ENCODE measurements around the gene HOXB4.

Gene HOXB4

GRCh38 chr17:48624118-48624517, 46.0 kb upstream of the HOXB4 start:
- no peak overlapping the region for H3K4me3 ChIP-seq (ENCODE audit: low read depth, low read length)
- TF ChIP-seq CTCF (IDR thresholded peaks at IDR 0.05; ENCODE audit: insufficient read depth, low read depth, low read length, missing control alignments) = no peak
- DNase-seq (ENCODE audit: low read depth) = no peak

GRCh38 chr17:48623583-48623982, 45.4 kb upstream of the HOXB4 start:
- TF ChIP-seq CTCF (IDR thresholded peaks at IDR 0.05; ENCODE audit: insufficient read depth, low read depth, low read length, missing control alignments) = no peak
- H3K4me3 ChIP-seq (ENCODE audit: low read depth, low read length) = no peak overlapping the region
- DNase-seq (ENCODE audit: low read depth) = no peak

- DNase-seq (ENCODE audit: low read depth) = no peak
- TF ChIP-seq CTCF (IDR thresholded peaks at IDR 0.05; ENCODE audit: insufficient read depth, low read depth, low read length, missing control alignments) = no peak
- H3K4me3 ChIP-seq (ENCODE audit: low read depth, low read length) = no peak overlapping the region
Observed at GRCh38 chr17:48622857-48623256, 44.7 kb upstream of the HOXB4 start.

GRCh38 chr17:48621410-48622392, 43.6 kb upstream of the HOXB4 start:
- DNase-seq (ENCODE audit: low read depth) = no peak
- no peak overlapping the region for H3K4me3 ChIP-seq (ENCODE audit: low read depth, low read length)
- no peak for TF ChIP-seq CTCF (IDR thresholded peaks at IDR 0.05; ENCODE audit: insufficient read depth, low read depth, low read length, missing control alignments)

- no peak for TF ChIP-seq CTCF (IDR thresholded peaks at IDR 0.05; ENCODE audit: insufficient read depth, low read depth, low read length, missing control alignments)
- no peak for DNase-seq (ENCODE audit: low read depth)
- no peak overlapping the region for H3K4me3 ChIP-seq (ENCODE audit: low read depth, low read length)
Observed at GRCh38 chr17:48620461-48621139, 42.5 kb upstream of the HOXB4 start.

GRCh38 chr17:48619826-48620449, 41.8 kb upstream of the HOXB4 start:
- DNase-seq (ENCODE audit: low read depth) = no peak
- no peak for TF ChIP-seq CTCF (IDR thresholded peaks at IDR 0.05; ENCODE audit: insufficient read depth, low read depth, low read length, missing control alignments)
- no peak overlapping the region for H3K4me3 ChIP-seq (ENCODE audit: low read depth, low read length)

Measured in GM12865 (cell line).